NB4 (cell line): Measurements from ENCODE around the gene CEMIP2.
"Not testable (repeated sequence)": the region's sequence is repeated elsewhere in the genome, so short reads cannot be mapped to it uniquely, and the experiment has no call there.

ENCODE experiments used
- DNase-seq: peaks from one replicate; pipeline ENCODE4 v3.0.0; 2010; ENCODE audit warnings: low read depth
- H3K4me3 ChIP-seq: one replicate; pipeline ENCODE4 v1.5.1; 2011; ENCODE audit warnings: mild to moderate bottlenecking, low read depth, low read length, moderate library complexity
- CTCF ChIP-seq: IDR thresholded peaks from one replicate; pipeline ENCODE4 v1.5.1; 2012; ENCODE audit warnings: low read depth, low read length
- MYC ChIP-seq: IDR thresholded peaks from 2 replicates; pipeline ENCODE4 v1.6.1; 2011; ENCODE audit warnings: low read depth, low read length
- POLR2A ChIP-seq: IDR thresholded peaks from 2 replicates; pipeline ENCODE4 v1.6.1; 2011; ENCODE audit warnings: mild to moderate bottlenecking; ENCODE audit not compliant: insufficient read length; ENCODE audit errors: extremely low read depth
- TF ChIP-seq, protein P1 (sequence below): IDR thresholded peaks from 2 replicates; pipeline ENCODE4 v1.6.1; 2011; ENCODE audit warnings: low read depth, low read length

CEMIP2 gene

GRCh38 chr9:71703172-71703872, 65.0 kb downstream of the CEMIP2 start:
- H3K4me3 ChIP-seq: no peak overlapping the region
- TF ChIP-seq MYC (no peak), POLR2A (no peak)
- DNase-seq: no peak

DNA sequence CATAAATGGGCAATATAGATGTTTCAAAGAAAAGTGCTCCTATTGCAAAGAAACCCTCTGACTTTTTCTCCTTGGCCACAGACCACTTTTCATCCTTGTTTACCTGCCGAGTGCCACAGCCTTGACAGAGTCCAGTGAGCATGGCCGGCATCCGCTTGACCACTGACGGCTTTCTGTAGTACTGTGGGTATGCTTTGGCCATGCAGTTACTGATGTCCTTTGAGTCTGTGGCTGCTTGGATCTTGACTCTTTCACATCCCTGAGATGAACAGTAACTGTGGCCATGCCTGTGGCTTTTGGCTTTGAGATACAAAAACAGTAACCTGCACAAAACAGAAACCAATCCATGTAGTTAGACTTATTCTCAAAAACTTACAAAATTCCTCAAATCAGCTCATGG, 70.4 kb downstream of the CEMIP2 start:
- TF ChIP-seq POLR2A (no peak), CTCF (no peak), MYC (no peak)
- TF ChIP-seq, protein P1, sequence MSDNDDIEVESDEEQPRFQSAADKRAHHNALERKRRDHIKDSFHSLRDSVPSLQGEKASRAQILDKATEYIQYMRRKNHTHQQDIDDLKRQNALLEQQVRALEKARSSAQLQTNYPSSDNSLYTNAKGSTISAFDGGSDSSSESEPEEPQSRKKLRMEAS: no peak
- no peak for DNase-seq
- no peak overlapping the region for H3K4me3 ChIP-seq

DNA sequence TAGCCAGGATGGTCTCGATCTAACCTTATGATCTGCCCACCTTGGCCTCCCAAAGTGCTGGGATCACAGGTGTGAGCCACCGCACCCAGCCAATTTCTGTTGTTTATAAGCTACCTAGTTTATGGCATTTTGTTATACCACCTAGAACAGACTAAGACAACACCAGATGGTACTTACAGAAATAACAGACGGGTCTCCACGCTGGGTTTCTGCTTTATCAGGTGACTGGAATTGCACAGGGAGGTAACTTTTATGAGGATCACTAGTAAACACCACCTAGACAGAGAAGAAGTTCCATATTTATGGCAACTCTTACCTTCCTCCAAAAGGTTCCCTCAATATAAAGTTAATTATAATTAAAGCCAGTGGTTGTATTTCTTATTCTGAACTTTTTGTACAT, 74.0 kb downstream of the CEMIP2 start:
- H3K4me3 ChIP-seq: no peak overlapping the region
- DNase-seq: no peak
- TF ChIP-seq MYC (no peak), CTCF (no peak), POLR2A (no peak)
- TF ChIP-seq, protein P1: no peak

GRCh38 chr9:71693607-71694006, 74.7 kb downstream of the CEMIP2 start:
- TF ChIP-seq CTCF (no peak), POLR2A (no peak), MYC (no peak)
- TF ChIP-seq, protein P1: no peak
- DNase-seq: no peak
- no peak overlapping the region for H3K4me3 ChIP-seq

DNA sequence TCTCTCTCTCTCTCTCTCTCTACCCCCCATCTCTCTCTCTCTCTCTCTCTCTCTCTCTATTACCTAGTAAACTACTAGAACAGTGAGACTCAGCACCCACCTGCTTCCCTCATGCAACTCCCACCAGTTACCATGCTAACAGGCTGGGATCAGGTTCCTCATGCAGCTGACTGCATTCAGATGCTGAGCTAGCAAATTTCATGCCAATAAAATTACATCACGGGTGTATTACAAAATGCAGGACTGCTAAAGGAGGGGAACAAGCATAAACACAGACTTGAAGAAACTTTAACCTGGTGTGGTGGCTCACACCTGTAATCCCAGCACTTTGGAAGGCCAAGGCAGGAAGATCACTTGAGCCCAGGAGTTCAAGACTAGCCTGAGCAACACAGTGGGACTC, 76.0 kb downstream of the CEMIP2 start:
- no peak for TF ChIP-seq POLR2A
- TF ChIP-seq CTCF: no peak
- TF ChIP-seq, protein P1: no peak
- TF ChIP-seq MYC: no peak
- H3K4me3 ChIP-seq: no peak overlapping the region
- peak; percentile 2 for DNase-seq

GRCh38 chr9:71691576-71691975, 76.7 kb downstream of the CEMIP2 start:
- not testable (repeated sequence) for H3K4me3 ChIP-seq, DNase-seq

DNA sequence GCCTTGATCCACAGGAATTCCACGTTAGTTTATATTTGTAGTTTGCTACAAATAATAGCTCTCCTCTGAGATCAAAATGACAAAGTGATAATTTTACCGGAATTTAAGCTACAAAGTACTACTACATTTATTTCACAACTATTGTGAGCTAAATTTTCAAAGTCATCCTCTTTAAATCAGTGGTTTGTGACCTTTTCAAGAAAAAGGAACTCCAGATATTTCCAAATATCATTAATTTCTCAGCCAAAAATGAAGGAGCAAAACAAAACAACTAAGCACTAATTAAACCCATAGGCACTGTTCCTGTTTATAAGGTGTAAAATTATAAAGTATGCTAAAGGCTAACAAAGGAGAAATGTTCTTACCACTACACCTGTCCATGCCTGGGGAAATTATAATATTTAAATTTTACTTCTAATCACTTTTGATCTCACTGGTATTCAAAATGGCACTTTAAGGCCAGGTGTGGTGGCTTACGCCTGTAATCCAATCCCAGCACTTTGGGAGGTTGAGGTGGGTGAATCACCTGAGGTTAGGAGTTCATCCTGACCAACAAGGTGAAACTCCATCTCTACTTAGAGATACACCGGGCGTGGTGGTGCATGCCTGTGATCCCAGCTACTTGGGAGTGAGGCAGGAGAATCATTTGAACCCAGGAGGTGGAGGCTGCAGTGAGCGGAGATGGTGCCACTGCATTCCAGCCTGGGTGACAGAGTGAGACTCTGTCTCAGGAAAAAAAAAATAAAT, 77.5 kb downstream of the CEMIP2 start:
- no peak overlapping the region for H3K4me3 ChIP-seq
- DNase-seq: no peak
- TF ChIP-seq MYC (no peak), POLR2A (no peak), CTCF (no peak)
- TF ChIP-seq, protein P1: no peak
